ENCODE results near the gene TCERG1.

GRCh38 chr5:146538432-146538831, 91.3 kb downstream of the TCERG1 start:
- no peak for TF ChIP-seq CTCF (IDR thresholded peaks at IDR 0.05)
- no peak for TF ChIP-seq POLR2A (IDR thresholded peaks at IDR 0.05; ENCODE audit: low read depth)
- TF ChIP-seq EP300 (IDR thresholded peaks at IDR 0.05) = no peak
- no peak for TF ChIP-seq POLR2AphosphoS5 (IDR thresholded peaks at IDR 0.05)

Measured in esophagus muscularis mucosa (tissue), 4 donors.